ENCODE data around the gene SMARCA2.

DNA sequence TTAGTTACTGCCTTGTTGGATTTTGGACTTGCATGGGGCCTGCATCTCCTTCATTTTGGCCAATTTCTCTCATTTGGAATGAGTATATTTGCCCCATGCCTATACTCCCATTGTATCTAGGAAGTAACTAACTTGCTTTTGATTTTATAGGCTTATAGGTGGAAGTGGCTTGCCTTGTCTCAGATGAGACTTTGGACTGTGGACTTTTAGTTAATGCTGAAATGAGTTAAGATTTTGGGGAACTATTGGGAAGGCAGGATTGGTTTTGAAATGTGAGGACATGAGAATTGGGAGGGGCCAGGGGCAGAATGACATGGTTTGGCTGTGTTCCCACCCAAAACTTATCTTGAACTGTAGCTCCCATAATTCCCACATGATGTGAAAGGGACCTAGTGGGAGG is 42.5 kb upstream of the SMARCA2 start:
- TF ChIP-seq, protein P1, sequence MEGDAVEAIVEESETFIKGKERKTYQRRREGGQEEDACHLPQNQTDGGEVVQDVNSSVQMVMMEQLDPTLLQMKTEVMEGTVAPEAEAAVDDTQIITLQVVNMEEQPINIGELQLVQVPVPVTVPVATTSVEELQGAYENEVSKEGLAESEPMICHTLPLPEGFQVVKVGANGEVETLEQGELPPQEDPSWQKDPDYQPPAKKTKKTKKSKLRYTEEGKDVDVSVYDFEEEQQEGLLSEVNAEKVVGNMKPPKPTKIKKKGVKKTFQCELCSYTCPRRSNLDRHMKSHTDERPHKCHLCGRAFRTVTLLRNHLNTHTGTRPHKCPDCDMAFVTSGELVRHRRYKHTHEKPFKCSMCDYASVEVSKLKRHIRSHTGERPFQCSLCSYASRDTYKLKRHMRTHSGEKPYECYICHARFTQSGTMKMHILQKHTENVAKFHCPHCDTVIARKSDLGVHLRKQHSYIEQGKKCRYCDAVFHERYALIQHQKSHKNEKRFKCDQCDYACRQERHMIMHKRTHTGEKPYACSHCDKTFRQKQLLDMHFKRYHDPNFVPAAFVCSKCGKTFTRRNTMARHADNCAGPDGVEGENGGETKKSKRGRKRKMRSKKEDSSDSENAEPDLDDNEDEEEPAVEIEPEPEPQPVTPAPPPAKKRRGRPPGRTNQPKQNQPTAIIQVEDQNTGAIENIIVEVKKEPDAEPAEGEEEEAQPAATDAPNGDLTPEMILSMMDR (conservative IDR thresholded peaks at IDR 0.05; ENCODE audit: low read length): no peak
- no peak for TF ChIP-seq EZH2phosphoT487 (IDR thresholded peaks at IDR 0.05; ENCODE audit: borderline replicate concordance)
